Ascending aorta (tissue), 2 donors: Measurements from ENCODE around the gene FDXACB1. TPM values are rescaled to one million over a fixed set of nuclear protein-coding genes. Genes with fewer than 3 reads are reported as not detected.

ENCODE experiments used
- DNase-seq, 2 donors: peaks; one replicate each; pipeline ENCODE4 v3.0.0-alpha.2; 2019; ENCODE audit warnings: low spot score in 2 of 2
- H3K27ac ChIP-seq, 2 donors: fragments of 200-600 bp; sonication (generic); one replicate each; pipeline ENCODE4 v1.5.1; 2016 to 2017; ENCODE audit warnings: mild to moderate bottlenecking in 1 of 2
- H3K27me3 ChIP-seq: fragments of 200-600 bp; sonication (generic); one replicate; pipeline ENCODE4 v1.5.1; 2017
- H3K36me3 ChIP-seq, 2 donors: fragments of 200-600 bp; sonication (generic); one replicate each; pipeline ENCODE4 v1.5.1; 2016
- H3K4me1 ChIP-seq, 2 donors: fragments of 200-600 bp; sonication (generic); one replicate each; pipeline ENCODE4 v1.5.1; 2016 to 2017; ENCODE audit warnings: mild to moderate bottlenecking in 1 of 2
- H3K4me3 ChIP-seq, 2 donors: fragments of 200-600 bp; sonication (generic); one replicate each; pipeline ENCODE4 v1.5.1; 2016 to 2017; ENCODE audit warnings: mild to moderate bottlenecking in 1 of 2
- H3K9me3 ChIP-seq, 2 donors: fragments of 200-600 bp; sonication (generic); one replicate each; pipeline ENCODE4 v1.5.1; 2016
- intact Hi-C: fragments of 100-400 bp; cut with DNase I; formaldehyde crosslinking; loops from one replicate; pipeline ENCODE4 v1.15.1; 2023
- total RNA-seq: library from RNA; depleted of rRNA; stranded (reverse); fragments of >200 nt; gene quantifications from one replicate; pipeline ENCODE4 v1.1.0, GENCODE V29; 2016
- TF ChIP-seq, protein P1 (sequence below), 3 experiments: fragments of 200-600 bp in 2 of 3; fragments of 450-650 bp in 1 of 3; sonication (generic) in 2 of 3; IDR thresholded peaks; one replicate each; pipeline ENCODE4 v1.5.1; 2016 to 2019; ENCODE audit warnings: antibody characterized with exemption in 3 of 3, mild to moderate bottlenecking in 1 of 3, moderate library complexity in 1 of 3

The FDXACB1 gene
- total RNA-seq, 1 donor from 2014 or later: 0.53 TPM

DNA sequence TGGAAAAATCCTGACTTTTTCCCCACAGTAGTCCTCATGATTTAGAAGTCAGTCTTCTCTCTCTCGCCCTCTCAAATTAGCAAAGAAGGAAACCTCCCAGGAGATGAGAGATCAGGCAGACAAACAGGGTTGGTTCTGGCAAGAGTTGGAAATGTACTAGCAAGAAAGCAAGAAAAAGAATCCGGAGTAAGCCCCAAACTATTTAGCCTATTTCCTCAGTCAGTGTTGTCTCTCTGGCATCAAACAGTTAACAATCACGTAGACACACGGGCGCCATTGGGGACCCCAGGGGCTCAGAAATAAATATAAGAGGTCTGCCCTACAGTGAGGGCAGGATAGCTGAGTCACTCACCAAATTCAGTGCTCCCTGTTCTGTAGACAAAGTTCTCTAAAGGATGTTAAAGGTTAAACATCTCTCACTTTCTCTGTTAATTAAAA, 44.4 kb upstream of the FDXACB1 start:
- Histone ChIP-seq H3K4me1 (peaks cover 14 to 52% of the 10 kb centered on the region in 2 donors), H3K4me3 (peak overlapping the region; percentile 11 to 48), H3K27me3 (no peaks in the 10 kb centered on the region), H3K27ac (peak overlapping the region; percentile 89 to 92), H3K9me3 (no peaks in the 10 kb centered on the region), H3K36me3 (no peaks in the 10 kb centered on the region)
- intact Hi-C loops: loop anchor here (1.0 to 10.0 kb wide), 2 partner anchors 11 to 371 kb away; partner anchors contain the start of gene HSPB2
- peak in 1 of 2 donors; percentile 89 for DNase-seq
- TF ChIP-seq, protein P1, sequence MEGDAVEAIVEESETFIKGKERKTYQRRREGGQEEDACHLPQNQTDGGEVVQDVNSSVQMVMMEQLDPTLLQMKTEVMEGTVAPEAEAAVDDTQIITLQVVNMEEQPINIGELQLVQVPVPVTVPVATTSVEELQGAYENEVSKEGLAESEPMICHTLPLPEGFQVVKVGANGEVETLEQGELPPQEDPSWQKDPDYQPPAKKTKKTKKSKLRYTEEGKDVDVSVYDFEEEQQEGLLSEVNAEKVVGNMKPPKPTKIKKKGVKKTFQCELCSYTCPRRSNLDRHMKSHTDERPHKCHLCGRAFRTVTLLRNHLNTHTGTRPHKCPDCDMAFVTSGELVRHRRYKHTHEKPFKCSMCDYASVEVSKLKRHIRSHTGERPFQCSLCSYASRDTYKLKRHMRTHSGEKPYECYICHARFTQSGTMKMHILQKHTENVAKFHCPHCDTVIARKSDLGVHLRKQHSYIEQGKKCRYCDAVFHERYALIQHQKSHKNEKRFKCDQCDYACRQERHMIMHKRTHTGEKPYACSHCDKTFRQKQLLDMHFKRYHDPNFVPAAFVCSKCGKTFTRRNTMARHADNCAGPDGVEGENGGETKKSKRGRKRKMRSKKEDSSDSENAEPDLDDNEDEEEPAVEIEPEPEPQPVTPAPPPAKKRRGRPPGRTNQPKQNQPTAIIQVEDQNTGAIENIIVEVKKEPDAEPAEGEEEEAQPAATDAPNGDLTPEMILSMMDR (IDR thresholded peaks at IDR 0.05): no peak

DNA sequence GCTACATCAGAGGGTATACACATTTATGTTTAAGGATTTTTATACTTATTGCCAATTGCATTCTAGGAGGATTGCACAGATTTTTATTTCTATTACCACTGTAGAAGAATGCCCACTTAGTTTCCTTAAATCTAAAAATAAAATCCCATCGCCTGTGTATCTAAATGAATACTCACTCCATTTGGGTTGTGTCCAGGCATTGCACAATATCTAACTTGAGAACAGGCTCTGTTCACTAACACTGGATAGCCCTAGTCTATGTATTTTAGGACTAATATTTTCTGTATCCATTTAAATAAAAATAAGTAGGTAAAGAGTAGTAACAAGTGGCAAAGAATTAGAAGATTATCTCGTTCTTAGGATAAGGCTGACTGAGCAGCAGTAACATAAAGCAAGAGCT, 43.8 kb upstream of the FDXACB1 start:
- H3K36me3 ChIP-seq: no peaks in the 10 kb centered on the region
- TF ChIP-seq, protein P1 (IDR thresholded peaks at IDR 0.05): no peak
- no peaks in the 10 kb centered on the region for H3K9me3 ChIP-seq
- H3K27ac ChIP-seq: peak overlapping the region; percentile 89 to 92
- intact Hi-C loops: loop anchor here (1.0 to 10.0 kb wide), 2 partner anchors 11 to 372 kb away; partner anchors contain the start of gene HSPB2
- DNase-seq: peak in 1 of 2 donors; percentile 86
- peak overlapping the region; percentile 13 to 48 for H3K4me3 ChIP-seq
- peaks cover 14 to 52% of the 10 kb centered on the region in 2 donors for H3K4me1 ChIP-seq
- no peaks in the 10 kb centered on the region for H3K27me3 ChIP-seq

DNA sequence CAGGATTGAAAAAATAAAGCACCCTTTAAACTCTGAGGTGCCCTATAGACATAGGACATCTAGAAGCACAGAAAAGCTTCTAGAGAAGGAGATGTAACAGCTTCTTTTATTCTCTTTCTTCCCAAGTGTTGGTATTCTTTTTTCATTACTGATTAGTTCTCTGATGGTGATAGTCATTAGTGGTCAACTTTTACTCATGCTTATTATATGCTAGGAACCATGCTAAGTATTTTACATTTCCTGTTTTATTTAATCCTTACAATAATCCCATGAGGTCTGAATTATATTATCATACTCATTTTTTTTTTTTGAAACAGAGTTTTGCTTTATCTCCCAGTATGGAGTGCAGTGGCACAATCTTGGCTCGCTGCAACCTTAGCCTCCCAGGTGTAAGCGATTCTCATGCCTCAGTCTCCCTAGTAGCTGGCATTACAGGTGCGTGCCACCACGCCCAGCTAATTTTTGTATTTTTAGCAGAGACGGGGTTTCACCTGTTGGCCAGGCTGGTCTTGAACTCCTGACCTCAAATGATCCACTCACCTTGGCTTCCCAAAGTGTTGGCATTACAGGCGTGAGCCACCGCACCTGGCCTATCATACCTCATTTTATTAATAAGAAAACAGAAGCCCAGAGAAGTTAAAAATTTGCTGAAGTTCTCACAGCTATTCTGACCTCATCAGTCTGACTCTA, 42.7 kb upstream of the FDXACB1 start:
- intact Hi-C loops: loop anchor here (10.0 kb wide), 1 partner anchor 373 kb away; no protein-coding TSS in a partner anchor
- Histone ChIP-seq H3K4me1 (peaks cover 14 to 53% of the 10 kb centered on the region in 2 donors), H3K4me3 (no peak overlapping the region), H3K27ac (peak overlapping the region; percentile 78 to 92), H3K27me3 (no peaks in the 10 kb centered on the region), H3K36me3 (no peaks in the 10 kb centered on the region), H3K9me3 (no peaks in the 10 kb centered on the region)
- DNase-seq: peak in 1 of 2 donors; percentile 54
- TF ChIP-seq, protein P1 (IDR thresholded peaks at IDR 0.05): no peak

DNA sequence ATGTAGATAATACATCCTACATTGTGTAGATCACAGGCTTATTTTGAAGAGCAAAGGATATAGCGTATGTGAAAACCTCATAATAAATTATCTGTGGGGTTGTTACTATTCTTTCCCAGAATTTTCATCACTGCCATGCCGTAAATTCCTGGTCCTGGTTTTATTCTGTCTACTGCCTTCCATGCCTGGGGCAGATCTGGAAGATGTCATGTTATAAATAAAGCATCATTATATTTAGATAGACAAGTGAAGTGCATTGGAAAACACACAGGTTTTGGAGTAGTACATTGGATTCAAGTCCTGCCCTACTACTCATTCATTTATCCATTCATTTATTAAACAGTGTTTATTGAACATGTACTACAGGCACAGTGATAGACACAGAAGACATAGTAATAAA, 41.9 kb upstream of the FDXACB1 start:
- no peak overlapping the region for H3K4me3 ChIP-seq
- H3K27ac ChIP-seq: peak overlapping the region; percentile 78 to 92
- H3K4me1 ChIP-seq: peaks cover 8 to 49% of the 10 kb centered on the region in 2 donors
- no peak for DNase-seq
- intact Hi-C loops: loop anchor here (10.0 kb wide), 1 partner anchor 374 kb away; no protein-coding TSS in a partner anchor
- H3K9me3 ChIP-seq: no peaks in the 10 kb centered on the region
- no peaks in the 10 kb centered on the region for H3K27me3 ChIP-seq
- TF ChIP-seq, protein P1 (IDR thresholded peaks at IDR 0.05): no peak
- H3K36me3 ChIP-seq: no peaks in the 10 kb centered on the region

DNA sequence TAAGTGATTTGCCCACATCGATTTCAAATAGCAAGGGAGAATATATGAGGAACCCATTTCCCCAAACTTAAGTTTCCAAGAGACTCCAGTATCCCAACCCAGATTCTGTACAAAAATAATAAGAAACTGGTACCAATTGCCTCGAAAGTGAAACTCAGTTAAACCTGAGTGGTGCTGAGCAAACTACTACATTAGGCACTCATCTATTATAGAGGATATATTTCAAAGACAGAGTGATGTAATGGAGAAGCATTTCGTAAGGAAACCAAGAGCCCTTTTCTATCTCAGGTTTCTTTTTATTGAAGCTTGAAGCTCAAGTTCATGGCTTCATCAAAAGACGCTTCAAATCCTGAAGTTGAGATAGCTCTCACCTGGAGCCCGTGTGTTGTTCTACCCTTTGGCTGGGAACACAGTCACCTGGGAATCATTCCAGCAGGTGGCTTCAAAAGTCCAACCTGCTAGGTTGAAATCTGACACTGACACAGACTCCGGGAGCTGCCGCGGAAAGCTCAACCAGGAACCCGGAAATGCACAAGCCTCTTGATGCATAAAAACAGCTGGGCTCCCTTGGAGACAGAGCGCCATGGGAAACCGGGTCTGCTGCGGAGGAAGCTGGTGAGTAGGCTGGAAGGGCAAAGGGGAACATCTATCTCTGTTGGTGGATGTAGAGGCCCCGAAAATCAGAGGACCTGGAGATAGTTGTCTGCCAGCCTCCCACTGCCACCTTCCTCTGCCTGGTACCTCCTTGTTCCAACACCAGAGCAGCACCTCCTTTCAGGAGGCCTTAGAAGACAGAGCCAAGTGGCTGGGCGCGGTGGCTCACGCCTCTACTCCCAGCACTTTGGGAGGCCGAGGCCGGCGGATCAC, 39.7 kb upstream of the FDXACB1 start, which contains the start of gene C11orf52:
Gene C11orf52, plus strand, starts transcription at position 524 of the 867 bp plus-strand sequence. Its CDS starts 60 bp downstream, at position 584.
- Histone ChIP-seq H3K27me3 (no peaks in the 10 kb centered on the region), H3K36me3 (no peaks in the 10 kb centered on the region), H3K4me1 (peaks cover 2 to 35% of the 10 kb centered on the region in 2 donors), H3K9me3 (no peaks in the 10 kb centered on the region), H3K4me3 (no peak within 1 kb of the TSS), H3K27ac (peak within 1 kb of the TSS; percentile 29 to 98)
- intact Hi-C loops: no loop called here
- TF ChIP-seq, protein P1 (IDR thresholded peaks at IDR 0.05): no peak
- DNase-seq: peak in 1 of 2 donors; percentile 64
